ENCODE measurements around the gene PDGFRA. TPM values are rescaled to one million over a fixed set of nuclear protein-coding genes. Genes with fewer than 3 reads are reported as not detected.
"Not testable (repeated sequence)": the region's sequence is repeated elsewhere in the genome, so short reads cannot be mapped to it uniquely, and the experiment has no call there.

The PDGFRA gene
- total RNA-seq, 1 experiment from 2014 or later, result 6.8 TPM

- H3K18ac ChIP-seq (ENCODE audit: insufficient read length, low read depth, low read length), result no peak overlapping the region
- no peak overlapping the region for H3K14ac ChIP-seq (ENCODE audit: insufficient read depth, low read length)
- no peaks in the 10 kb centered on the region for H4K20me1 ChIP-seq (ENCODE audit: control insufficient read depth, insufficient read depth, insufficient read length)
- DNase-seq, result no peak
- no peak for TF ChIP-seq CTCF (conservative IDR thresholded peaks at IDR 0.05)
- H3K4me1 ChIP-seq (ENCODE audit: insufficient read depth, low read length), result no peaks in the 10 kb centered on the region
- H2AFZ ChIP-seq (ENCODE audit: low read length), result no peak overlapping the region
- WGBS (ENCODE audit: extremely low coverage, insufficient read length, low lambda C conversion rate), result no CpG with 5 or more reads among the region's 2 CpGs
- H3K27me3 Mint-ChIP-seq (ENCODE audit: low read depth), result no peaks in the 10 kb centered on the region; the same call in 1 of the 2 replicates
- H3K79me1 ChIP-seq (ENCODE audit: insufficient read depth, low read depth, low read length, poor library complexity, severe bottlenecking), result no peaks in the 10 kb centered on the region
- no peaks in the 10 kb centered on the region for H3K36me3 Mint-ChIP-seq (ENCODE audit: insufficient read depth in 1 of 3, low read depth in 3 of 3)
- no peak overlapping the region for H4K91ac ChIP-seq (ENCODE audit: insufficient read length, low read depth, low read length)
- no peak overlapping the region for H2BK20ac ChIP-seq (ENCODE audit: low read depth, low read length, poor library complexity, severe bottlenecking)
- no peak overlapping the region for H2BK120ac ChIP-seq (ENCODE audit: low read depth, low read length, poor library complexity, severe bottlenecking)
- H3K9me3 Mint-ChIP-seq, result no peaks in the 10 kb centered on the region
- peaks cover 0 to 3% of the 10 kb centered on the region in 2 experiments; a peak in 2 of 4 replicates for H3K4me1 Mint-ChIP-seq
- no peak overlapping the region for H2BK12ac ChIP-seq (ENCODE audit: insufficient read length, low read depth, low read length)
- H3K4me3 Mint-ChIP-seq, result no peak overlapping the region
- no peak overlapping the region for H3K23ac ChIP-seq (ENCODE audit: insufficient read length, low read depth, low read length)
- no peaks in the 10 kb centered on the region for H3K23me2 ChIP-seq (ENCODE audit: insufficient read length, low read depth, low read length, poor library complexity, severe bottlenecking)
- no peak overlapping the region for H3K9ac ChIP-seq (ENCODE audit: extremely low read depth, insufficient read length, low read length)
- H3K27ac Mint-ChIP-seq, result no peak overlapping the region
- H2BK15ac ChIP-seq (ENCODE audit: low read depth, low read length), result no peak overlapping the region
- H2AK5ac ChIP-seq (ENCODE audit: insufficient read length, low read length), result no peak overlapping the region
- no peak overlapping the region for H4K8ac ChIP-seq (replicated peaks; ENCODE audit: insufficient read length, low read depth, low read length)
- H3K79me2 ChIP-seq (ENCODE audit: insufficient read depth, low read length), result no peaks in the 10 kb centered on the region
- H3K4ac ChIP-seq (ENCODE audit: low read depth, low read length), result no peak overlapping the region
- no peak overlapping the region for H4K5ac ChIP-seq (ENCODE audit: insufficient read length, low read depth, low read length)
- H3K27me3 ChIP-seq (ENCODE audit: insufficient read depth, low read length), result no peaks in the 10 kb centered on the region
- H3K9me3 ChIP-seq (ENCODE audit: control insufficient read depth, low read depth, low read length), result no peaks in the 10 kb centered on the region
- H3T11ph ChIP-seq (ENCODE audit: low read length), result no peak overlapping the region
- no peak overlapping the region for H3K4me2 ChIP-seq (ENCODE audit: insufficient read depth, insufficient read length, low read length)
- no peak overlapping the region for H2BK5ac ChIP-seq (ENCODE audit: insufficient read length, low read length)
- no peak overlapping the region for H3K27ac ChIP-seq (ENCODE audit: insufficient read length, low read depth, low read length)
- no peak overlapping the region for H3K56ac ChIP-seq (ENCODE audit: insufficient read length, low read depth, low read length)
These were observed 104.6 kb downstream of the PDGFRA start for GRCh38 chr4:54333657-54334056.

GRCh38 chr4:54334769-54335168 lies 105.7 kb downstream of the PDGFRA start:
- not testable (repeated sequence) for H3K4me1 Mint-ChIP-seq; H3K27ac ChIP-seq (ENCODE audit: insufficient read length, low read depth, low read length); H3K4me3 Mint-ChIP-seq; H2BK120ac ChIP-seq (ENCODE audit: low read depth, low read length, poor library complexity, severe bottlenecking); H3K79me1 ChIP-seq (ENCODE audit: insufficient read depth, low read depth, low read length, poor library complexity, severe bottlenecking); H3K4ac ChIP-seq (ENCODE audit: low read depth, low read length); H4K5ac ChIP-seq (ENCODE audit: insufficient read length, low read depth, low read length); H3K18ac ChIP-seq (ENCODE audit: insufficient read length, low read depth, low read length); H2BK5ac ChIP-seq (ENCODE audit: insufficient read length, low read length); H3K4me2 ChIP-seq (ENCODE audit: insufficient read depth, insufficient read length, low read length); H3K23ac ChIP-seq (ENCODE audit: insufficient read length, low read depth, low read length); H2BK20ac ChIP-seq (ENCODE audit: low read depth, low read length, poor library complexity, severe bottlenecking); H3K27ac Mint-ChIP-seq; H3K14ac ChIP-seq (ENCODE audit: insufficient read depth, low read length); H3K36me3 Mint-ChIP-seq (ENCODE audit: insufficient read depth in 1 of 3, low read depth in 3 of 3); H3K9me3 ChIP-seq (ENCODE audit: control insufficient read depth, low read depth, low read length); H4K91ac ChIP-seq (ENCODE audit: insufficient read length, low read depth, low read length); H2AFZ ChIP-seq (ENCODE audit: low read length); H2AK5ac ChIP-seq (ENCODE audit: insufficient read length, low read length); H3K9ac ChIP-seq (ENCODE audit: extremely low read depth, insufficient read length, low read length); H3K23me2 ChIP-seq (ENCODE audit: insufficient read length, low read depth, low read length, poor library complexity, severe bottlenecking); H4K20me1 ChIP-seq (ENCODE audit: control insufficient read depth, insufficient read depth, insufficient read length); H3T11ph ChIP-seq (ENCODE audit: low read length); H3K56ac ChIP-seq (ENCODE audit: insufficient read length, low read depth, low read length); H3K4me1 ChIP-seq (ENCODE audit: insufficient read depth, low read length); DNase-seq; H3K27me3 ChIP-seq (ENCODE audit: insufficient read depth, low read length); H3K27me3 Mint-ChIP-seq (ENCODE audit: low read depth); H3K79me2 ChIP-seq (ENCODE audit: insufficient read depth, low read length); H3K9me3 Mint-ChIP-seq; H2BK12ac ChIP-seq (ENCODE audit: insufficient read length, low read depth, low read length); H2BK15ac ChIP-seq (ENCODE audit: low read depth, low read length); H4K8ac ChIP-seq (replicated peaks; ENCODE audit: insufficient read length, low read depth, low read length)
